Ovary (tissue), 3 donors: ENCODE results near the gene CCL1.

Experiments
- EP300 ChIP-seq: sonication (generic); formaldehyde crosslinking; IDR thresholded peaks from one replicate; pipeline ENCODE4 v1.6.1; 2017; ENCODE audit warnings: antibody characterized with exemption
- POLR2A ChIP-seq: fragments of 450-650 bp; IDR thresholded peaks from one replicate; pipeline ENCODE4 v1.6.1; 2017; ENCODE audit warnings: antibody characterized with exemption, mild to moderate bottlenecking, moderate library complexity
- TF ChIP-seq, protein P1 (sequence below), 3 donors: fragments of 450-650 bp in 2 of 3; fragments of 200-600 bp in 1 of 3; IDR thresholded peaks; one replicate each; pipeline versions ENCODE4 v1.5.1 to v1.8.0; 2016 to 2022; ENCODE audit warnings: antibody characterized with exemption in 3 of 3, mild to moderate bottlenecking in 1 of 3
- donor health status: DM: no; HTN: no; CAD: no.

GRCh38 chr17:34386697-34387550, 23.9 kb upstream of the CCL1 start:
- TF ChIP-seq EP300 = no peak
- no peak for TF ChIP-seq POLR2A
- TF ChIP-seq, protein P1, sequence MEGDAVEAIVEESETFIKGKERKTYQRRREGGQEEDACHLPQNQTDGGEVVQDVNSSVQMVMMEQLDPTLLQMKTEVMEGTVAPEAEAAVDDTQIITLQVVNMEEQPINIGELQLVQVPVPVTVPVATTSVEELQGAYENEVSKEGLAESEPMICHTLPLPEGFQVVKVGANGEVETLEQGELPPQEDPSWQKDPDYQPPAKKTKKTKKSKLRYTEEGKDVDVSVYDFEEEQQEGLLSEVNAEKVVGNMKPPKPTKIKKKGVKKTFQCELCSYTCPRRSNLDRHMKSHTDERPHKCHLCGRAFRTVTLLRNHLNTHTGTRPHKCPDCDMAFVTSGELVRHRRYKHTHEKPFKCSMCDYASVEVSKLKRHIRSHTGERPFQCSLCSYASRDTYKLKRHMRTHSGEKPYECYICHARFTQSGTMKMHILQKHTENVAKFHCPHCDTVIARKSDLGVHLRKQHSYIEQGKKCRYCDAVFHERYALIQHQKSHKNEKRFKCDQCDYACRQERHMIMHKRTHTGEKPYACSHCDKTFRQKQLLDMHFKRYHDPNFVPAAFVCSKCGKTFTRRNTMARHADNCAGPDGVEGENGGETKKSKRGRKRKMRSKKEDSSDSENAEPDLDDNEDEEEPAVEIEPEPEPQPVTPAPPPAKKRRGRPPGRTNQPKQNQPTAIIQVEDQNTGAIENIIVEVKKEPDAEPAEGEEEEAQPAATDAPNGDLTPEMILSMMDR (IDR thresholded peaks at IDR 0.05) = no peak
